Adrenal gland (tissue), 12 donors: ENCODE results near the gene ANKS1B. TPM values are rescaled to one million over a fixed set of nuclear protein-coding genes. Genes with fewer than 3 reads are reported as not detected.
"Not testable (repeated sequence)": the region's sequence is repeated elsewhere in the genome, so short reads cannot be mapped to it uniquely, and the experiment has no call there.

Experiments
- DNase-seq, 7 donors: peaks; one replicate each; pipeline ENCODE4 v3.0.0-alpha.2; 2019 to 2020
- H3K27ac ChIP-seq, 5 donors: fragments of 200-600 bp; sonication (generic) in 4 of 5; 1 replicate in 3 of 5; 2 replicates in 2 of 5; pipeline versions ENCODE4 v1.5.1 to v1.8.0; 2016 to 2020; ENCODE audit warnings: mild to moderate bottlenecking in 1 of 5
- H3K27me3 ChIP-seq: fragments of 200-600 bp; 2 replicates; pipeline ENCODE4 v1.8.0; 2021
- H3K36me3 ChIP-seq, 2 donors: fragments of 200-600 bp; replicated peaks in 1 of 2; 1 replicate in 1 of 2; 2 replicates in 1 of 2; pipeline versions ENCODE4 v1.5.1 to v1.8.0; 2018 to 2022
- H3K4me1 ChIP-seq, 2 donors: fragments of 200-600 bp; replicated peaks in 1 of 2; 1 replicate in 1 of 2; 2 replicates in 1 of 2; pipeline versions ENCODE4 v1.5.1 to v1.8.0; 2018 to 2021
- H3K4me3 ChIP-seq, 4 donors: fragments of 200-600 bp; sonication (generic) in 3 of 4; one replicate each; pipeline ENCODE4 v1.5.1; 2016 to 2018
- H3K9me3 ChIP-seq, 3 donors: fragments of 200-600 bp; sonication (generic) in 1 of 3; replicated peaks in 1 of 3; 1 replicate in 2 of 3; 2 replicates in 1 of 3; pipeline versions ENCODE4 v1.5.1 to v1.8.0; 2016 to 2021
- CTCF ChIP-seq, 6 experiments: fragments of 450-650 bp in 4 of 6; fragments of 200-600 bp in 2 of 6; sonication (generic) in 1 of 6; IDR thresholded peaks; 1 replicate in 5 of 6; 2 replicates in 1 of 6; pipeline versions ENCODE4 v1.5.1 to v1.8.0; 2016 to 2021; ENCODE audit warnings: antibody characterized with exemption in 6 of 6, mild to moderate bottlenecking in 2 of 6, moderate library complexity in 1 of 6
- POLR2A ChIP-seq, 2 donors: fragments of 450-650 bp; IDR thresholded peaks; one replicate each; pipeline ENCODE4 v1.6.1; 2017; ENCODE audit warnings: antibody characterized with exemption in 2 of 2, mild to moderate bottlenecking in 2 of 2, moderate library complexity in 1 of 2
- WGBS, 4 donors: extraction: QIAGEN DNeasy Blood & Tissue Kit in 2 of 4; methylation state at CpG; one replicate each; pipeline versions ENCODE4 v1.1.5 to v1.1.7; 2013 to 2017; 5-methylcytosine and 5-hydroxymethylcytosine counted together
- intact Hi-C, 2 donors: fragments of 100-400 bp; cut with DNase I; formaldehyde crosslinking; loops; one replicate each; pipeline versions ENCODE4 v1.14.1 to v1.15.0; 2022 to 2023
- polyA plus RNA-seq, 3 donors: library from polyadenylated mRNA; stranded (reverse); fragments of 200-250 nt in 2 of 3; fragments of 350-450 nt in 1 of 3; fragmentation: Illumina TruSeq in 1 of 3; extraction: RNeasy Lipid Tissue Mini Kit (QIAGEN cat#74804) in 1 of 3; gene quantifications; one replicate each; pipeline ENCODE4 v1.2.3, GENCODE V29; 2013 to 2014
- total RNA-seq, 9 donors: library from RNA; depleted of rRNA in 4 of 9; stranded (reverse); fragments of >200 nt in 4 of 9; fragments of 120-200 nt in 1 of 9; fragmentation: NEBNext Ultra II Directional in 1 of 9; extraction: Animal tissue kit (Norgen Biotek cat#: 25700) in 1 of 9; gene quantifications; one replicate each; pipeline versions ENCODE4 v1.1.0 to v1.2.4, GENCODE V29; 2013 to 2023
- donor health status: healthy with polysubstance abuse.
- donor health status: Bipolar disorder and iron deficiency.
- donor health status: DM: yes; HTN: yes; CAD: no.
- donor health status: DM: no; HTN: no; CAD: no.
- donor health status: DM: no; HTN: no; CAD: no.
- donor health status: DM: yes; HTN: yes; CAD: no.

Gene ANKS1B
- total and polyA plus RNA-seq, 12 donors = 1.3 to 28.1 (median 8.0) TPM

- no peak for TF ChIP-seq POLR2A (IDR thresholded peaks at IDR 0.05)
- TF ChIP-seq CTCF (IDR thresholded peaks at IDR 0.05) = no peak
- intact Hi-C loops = loop anchor here in 1 of 2 donors (5.0 kb wide), 1 partner anchor 725 kb away; no protein-coding TSS in a partner anchor
- WGBS, 4 donors = 75 to 86% (median 78%) methylated on average over 4 of the region's 4 CpGs
These were observed 942.5 kb downstream of the ANKS1B start for GRCh38 chr12:99042226-99042625.

GRCh38 chr12:99039367-99040120, 945.2 kb downstream of the ANKS1B start:
- H3K9me3 ChIP-seq = no peaks in the 10 kb centered on the region
- intact Hi-C loops = loop anchor here in 1 of 2 donors (5.0 kb wide), 1 partner anchor 728 kb away; no protein-coding TSS in a partner anchor
- H3K4me1 ChIP-seq = no peaks in the 10 kb centered on the region
- 87 to 92% (median 90%) methylated on average over 9 of the region's 9 CpGs for whole genome bisulfite sequencing, 4 donors
- TF ChIP-seq POLR2A (IDR thresholded peaks at IDR 0.05) (no peak), CTCF (IDR thresholded peaks at IDR 0.05) (no peak)
- H3K4me3 ChIP-seq = no peak overlapping the region
- no peaks in the 10 kb centered on the region for H3K27me3 ChIP-seq
- no peak overlapping the region for H3K27ac ChIP-seq
- DNase-seq = no peak
- no peaks in the 10 kb centered on the region for H3K36me3 ChIP-seq

More at GRCh38 chr12:99042226-99042625, 942.5 kb downstream of the ANKS1B start:
- no peaks in the 10 kb centered on the region for H3K36me3 ChIP-seq
- no peaks in the 10 kb centered on the region for H3K27me3 ChIP-seq
- no peak overlapping the region for H3K27ac ChIP-seq
- H3K9me3 ChIP-seq = no peaks in the 10 kb centered on the region
- no peak overlapping the region for H3K4me3 ChIP-seq
- no peak for DNase-seq
- H3K4me1 ChIP-seq = no peaks in the 10 kb centered on the region

- H3K4me1 ChIP-seq = no peaks in the 10 kb centered on the region
- intact Hi-C loops = no loop called here
- no peaks in the 10 kb centered on the region for H3K27me3 ChIP-seq
- no peaks in the 10 kb centered on the region for H3K9me3 ChIP-seq
- H3K4me3 ChIP-seq = no peak overlapping the region
- H3K27ac ChIP-seq = no peak overlapping the region
- no peaks in the 10 kb centered on the region for H3K36me3 ChIP-seq
- no peak for TF ChIP-seq POLR2A (IDR thresholded peaks at IDR 0.05)
- no peak for TF ChIP-seq CTCF (IDR thresholded peaks at IDR 0.05)
- no peak for DNase-seq
These were observed 948.2 kb downstream of the ANKS1B start for GRCh38 chr12:99036566-99036965.

GRCh38 chr12:99035803-99036202, 948.9 kb downstream of the ANKS1B start:
- 51 to 69% (median 57%) methylated on average over 4 to 5 of the region's 5 CpGs for WGBS, 4 donors
- H3K9me3 ChIP-seq = no peaks in the 10 kb centered on the region
- H3K27me3 ChIP-seq = no peaks in the 10 kb centered on the region
- TF ChIP-seq POLR2A (IDR thresholded peaks at IDR 0.05) (no peak), CTCF (IDR thresholded peaks at IDR 0.05) (no peak)
- H3K4me1 ChIP-seq = no peaks in the 10 kb centered on the region
- intact Hi-C loops = no loop called here
- H3K27ac ChIP-seq = no peak overlapping the region
- no peaks in the 10 kb centered on the region for H3K36me3 ChIP-seq
- H3K4me3 ChIP-seq = no peak overlapping the region
- no peak for DNase-seq

GRCh38 chr12:99034201-99034600, 950.5 kb downstream of the ANKS1B start:
- DNase-seq, H3K4me1 ChIP-seq: not testable (repeated sequence)

More at GRCh38 chr12:99034201-99034600, 950.5 kb downstream of the ANKS1B start:
- H3K36me3 ChIP-seq, H3K27me3 ChIP-seq, H3K9me3 ChIP-seq, intact Hi-C loops, H3K27ac ChIP-seq, H3K4me3 ChIP-seq: not testable (repeated sequence)
- 86 to 100% (median 96%) methylated on average over 4 of the region's 4 CpGs for WGBS, 4 donors
